ENCODE data around the gene KLF12.

Gene KLF12

DNA sequence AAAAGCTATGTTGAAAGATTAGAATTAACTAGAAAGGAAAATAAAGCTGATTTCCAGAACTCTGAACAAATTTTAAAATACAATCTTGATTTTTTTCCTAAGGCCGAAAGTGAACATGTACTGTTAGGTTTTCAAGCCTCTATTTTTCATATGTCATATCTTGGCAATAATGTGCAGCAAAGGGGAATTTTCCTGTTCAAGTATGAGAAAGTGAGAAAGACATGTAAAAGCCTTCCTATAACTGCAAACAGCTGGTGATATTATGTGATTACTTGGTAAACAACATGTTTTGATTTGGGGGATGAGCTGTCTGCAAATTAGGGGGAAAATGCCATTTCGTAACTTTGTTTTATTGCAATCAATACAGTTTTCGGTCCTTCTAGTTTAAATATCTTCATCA, 4.0 kb upstream of the KLF12 start:
- Histone ChIP-seq H3K4me2 (ENCODE audit: low read depth, low read length, poor library complexity, severe bottlenecking) (no peak overlapping the region), H3K79me2 (ENCODE audit: insufficient read depth, low read length) (peaks cover 4% of the 10 kb centered on the region), H3K9me2 (replicated peaks; ENCODE audit: low read depth, low read length) (no peaks in the 10 kb centered on the region), H3K4me1 (ENCODE audit: insufficient read depth, low read length, poor library complexity, severe bottlenecking) (peaks cover 12% of the 10 kb centered on the region), H3K27me3 (ENCODE audit: insufficient read depth, low read length, poor library complexity, severe bottlenecking) (no peaks in the 10 kb centered on the region), H2AFZ (ENCODE audit: low read length) (no peak overlapping the region), H3F3A (ENCODE audit: low read depth) (no peaks in the 10 kb centered on the region), H3K9ac (ENCODE audit: low read depth, low read length, poor library complexity, severe bottlenecking) (no peak overlapping the region), H4K20me1 (ENCODE audit: insufficient read depth, low read length, poor library complexity, severe bottlenecking) (no peaks in the 10 kb centered on the region), H3K36me3 (ENCODE audit: insufficient read depth, low read length) (no peaks in the 10 kb centered on the region), H3K4me3 (ENCODE audit: low read length, poor library complexity, severe bottlenecking) (no peak overlapping the region), H3K9me3 (ENCODE audit: insufficient read depth, low read depth, low read length) (no peaks in the 10 kb centered on the region)
- TF ChIP-seq, protein P1, sequence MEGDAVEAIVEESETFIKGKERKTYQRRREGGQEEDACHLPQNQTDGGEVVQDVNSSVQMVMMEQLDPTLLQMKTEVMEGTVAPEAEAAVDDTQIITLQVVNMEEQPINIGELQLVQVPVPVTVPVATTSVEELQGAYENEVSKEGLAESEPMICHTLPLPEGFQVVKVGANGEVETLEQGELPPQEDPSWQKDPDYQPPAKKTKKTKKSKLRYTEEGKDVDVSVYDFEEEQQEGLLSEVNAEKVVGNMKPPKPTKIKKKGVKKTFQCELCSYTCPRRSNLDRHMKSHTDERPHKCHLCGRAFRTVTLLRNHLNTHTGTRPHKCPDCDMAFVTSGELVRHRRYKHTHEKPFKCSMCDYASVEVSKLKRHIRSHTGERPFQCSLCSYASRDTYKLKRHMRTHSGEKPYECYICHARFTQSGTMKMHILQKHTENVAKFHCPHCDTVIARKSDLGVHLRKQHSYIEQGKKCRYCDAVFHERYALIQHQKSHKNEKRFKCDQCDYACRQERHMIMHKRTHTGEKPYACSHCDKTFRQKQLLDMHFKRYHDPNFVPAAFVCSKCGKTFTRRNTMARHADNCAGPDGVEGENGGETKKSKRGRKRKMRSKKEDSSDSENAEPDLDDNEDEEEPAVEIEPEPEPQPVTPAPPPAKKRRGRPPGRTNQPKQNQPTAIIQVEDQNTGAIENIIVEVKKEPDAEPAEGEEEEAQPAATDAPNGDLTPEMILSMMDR (conservative IDR thresholded peaks at IDR 0.05; ENCODE audit: low read length): no peak
- no peak for TF ChIP-seq EZH2phosphoT487 (IDR thresholded peaks at IDR 0.05; ENCODE audit: borderline replicate concordance)

DNA sequence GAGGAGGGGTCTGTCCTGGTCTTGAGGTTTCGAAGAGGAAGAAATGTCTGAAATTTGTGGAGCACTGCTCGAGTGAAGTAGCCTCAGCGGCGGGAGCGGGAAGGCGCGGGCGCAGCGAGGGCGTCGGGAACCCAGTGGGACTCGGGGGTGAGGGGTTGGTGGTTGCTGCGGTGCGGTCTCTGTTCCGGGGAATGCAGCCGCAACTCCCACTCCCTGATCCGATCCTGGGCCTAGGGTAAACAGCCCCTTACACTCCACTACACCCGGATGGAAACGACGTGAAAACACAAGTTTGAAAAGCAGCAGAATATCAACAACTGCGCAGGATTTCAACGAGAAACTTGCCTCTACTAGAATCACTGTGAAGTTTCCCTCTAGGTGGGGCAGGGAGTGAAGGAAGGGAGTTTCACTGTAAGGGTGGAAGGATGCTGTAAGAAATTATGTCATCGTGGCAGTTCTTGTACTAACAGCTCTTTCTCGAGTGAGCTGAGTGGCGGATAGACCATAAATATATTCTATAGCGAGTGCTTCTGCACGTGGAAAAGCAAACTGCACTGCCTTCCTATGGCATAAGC, 2.0 kb upstream of the KLF12 start:
- peak overlapping the region; percentile 89 for H3K9ac ChIP-seq (ENCODE audit: low read depth, low read length, poor library complexity, severe bottlenecking)
- H3K79me2 ChIP-seq (ENCODE audit: insufficient read depth, low read length): peaks cover 25% of the 10 kb centered on the region
- no peaks in the 10 kb centered on the region for H3K9me3 ChIP-seq (ENCODE audit: insufficient read depth, low read depth, low read length)
- TF ChIP-seq EZH2phosphoT487 (IDR thresholded peaks at IDR 0.05; ENCODE audit: borderline replicate concordance): no peak
- TF ChIP-seq, protein P1 (conservative IDR thresholded peaks at IDR 0.05; ENCODE audit: low read length): no peak
- no peaks in the 10 kb centered on the region for H3K9me2 ChIP-seq (replicated peaks; ENCODE audit: low read depth, low read length)
- H3F3A ChIP-seq (ENCODE audit: low read depth): no peaks in the 10 kb centered on the region
- H3K27me3 ChIP-seq (ENCODE audit: insufficient read depth, low read length, poor library complexity, severe bottlenecking): no peaks in the 10 kb centered on the region
- H3K4me2 ChIP-seq (ENCODE audit: low read depth, low read length, poor library complexity, severe bottlenecking): peak overlapping the region; percentile 70
- H3K36me3 ChIP-seq (ENCODE audit: insufficient read depth, low read length): no peaks in the 10 kb centered on the region
- H4K20me1 ChIP-seq (ENCODE audit: insufficient read depth, low read length, poor library complexity, severe bottlenecking): peaks cover 6% of the 10 kb centered on the region
- H3K4me3 ChIP-seq (ENCODE audit: low read length, poor library complexity, severe bottlenecking): peak overlapping the region; percentile 81
- H2AFZ ChIP-seq (ENCODE audit: low read length): peak overlapping the region; percentile 82
- H3K4me1 ChIP-seq (ENCODE audit: insufficient read depth, low read length, poor library complexity, severe bottlenecking): peaks cover 26% of the 10 kb centered on the region

DNA sequence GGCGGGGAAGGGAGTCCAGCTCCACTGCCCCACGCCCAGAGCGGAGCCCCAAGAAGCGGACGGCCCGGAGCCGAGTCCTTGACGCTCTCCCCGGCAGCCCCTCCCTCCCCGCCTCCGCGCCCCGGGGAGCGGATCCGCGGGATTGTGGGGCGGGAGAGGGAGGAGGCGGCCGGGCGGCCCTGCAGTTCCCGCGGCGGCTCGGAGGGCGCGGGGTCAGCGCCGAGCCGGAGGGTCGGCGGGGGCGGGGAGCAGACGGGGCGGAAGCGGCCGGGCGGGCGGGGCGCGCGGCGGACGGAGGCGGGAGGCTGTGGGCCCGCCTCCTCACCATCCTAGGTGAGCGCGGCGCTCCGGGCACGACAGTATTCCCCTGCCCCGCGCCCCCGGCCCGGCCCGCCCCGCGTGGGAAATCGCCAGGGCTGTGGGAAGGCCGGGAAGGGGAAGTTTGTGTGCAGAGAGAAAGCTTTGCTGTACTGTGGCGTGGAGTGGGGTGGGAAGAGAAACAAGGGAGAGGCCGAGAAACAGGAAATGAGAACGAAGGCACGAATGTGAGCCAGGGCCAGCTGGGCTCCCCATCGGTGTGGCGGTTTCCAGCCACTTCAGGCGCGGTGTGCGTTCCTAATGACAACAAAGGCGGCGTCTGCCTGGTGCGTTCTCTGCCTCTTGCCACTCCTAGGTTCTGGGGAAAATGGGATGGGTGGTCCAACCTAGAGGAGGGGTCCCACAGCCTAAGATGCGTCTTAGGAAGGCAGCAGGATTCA, 1.3 kb upstream of the KLF12 start:
- Histone ChIP-seq H3K36me3 (ENCODE audit: insufficient read depth, low read length) (no peaks in the 10 kb centered on the region), H3K27me3 (ENCODE audit: insufficient read depth, low read length, poor library complexity, severe bottlenecking) (no peaks in the 10 kb centered on the region), H2AFZ (ENCODE audit: low read length) (peak overlapping the region; percentile 91), H3K9me2 (replicated peaks; ENCODE audit: low read depth, low read length) (no peaks in the 10 kb centered on the region), H4K20me1 (ENCODE audit: insufficient read depth, low read length, poor library complexity, severe bottlenecking) (peaks cover 11% of the 10 kb centered on the region), H3K9ac (ENCODE audit: low read depth, low read length, poor library complexity, severe bottlenecking) (peak overlapping the region; percentile 89), H3K4me3 (ENCODE audit: low read length, poor library complexity, severe bottlenecking) (peak overlapping the region; percentile 81), H3K4me2 (ENCODE audit: low read depth, low read length, poor library complexity, severe bottlenecking) (peak overlapping the region; percentile 70), H3K79me2 (ENCODE audit: insufficient read depth, low read length) (peaks cover 31% of the 10 kb centered on the region), H3K4me1 (ENCODE audit: insufficient read depth, low read length, poor library complexity, severe bottlenecking) (peaks cover 31% of the 10 kb centered on the region), H3F3A (ENCODE audit: low read depth) (no peaks in the 10 kb centered on the region), H3K9me3 (ENCODE audit: insufficient read depth, low read depth, low read length) (no peaks in the 10 kb centered on the region)
- TF ChIP-seq, protein P1 (conservative IDR thresholded peaks at IDR 0.05; ENCODE audit: low read length): no peak
- TF ChIP-seq EZH2phosphoT487 (IDR thresholded peaks at IDR 0.05; ENCODE audit: borderline replicate concordance): no peak
